WI38 (cell line): ENCODE measurements around the gene PTPRK.

ENCODE experiments used
- H3K4me3 ChIP-seq: 2 replicates; pipeline ENCODE4 v1.5.1; 2011; ENCODE audit warnings: low read depth, mild to moderate bottlenecking, control low read depth, low read length
- CTCF ChIP-seq: IDR thresholded peaks from 2 replicates; pipeline ENCODE4 v1.5.1; 2012; ENCODE audit warnings: low read depth, mild to moderate bottlenecking, control low read depth, low read length

PTPRK gene

DNA sequence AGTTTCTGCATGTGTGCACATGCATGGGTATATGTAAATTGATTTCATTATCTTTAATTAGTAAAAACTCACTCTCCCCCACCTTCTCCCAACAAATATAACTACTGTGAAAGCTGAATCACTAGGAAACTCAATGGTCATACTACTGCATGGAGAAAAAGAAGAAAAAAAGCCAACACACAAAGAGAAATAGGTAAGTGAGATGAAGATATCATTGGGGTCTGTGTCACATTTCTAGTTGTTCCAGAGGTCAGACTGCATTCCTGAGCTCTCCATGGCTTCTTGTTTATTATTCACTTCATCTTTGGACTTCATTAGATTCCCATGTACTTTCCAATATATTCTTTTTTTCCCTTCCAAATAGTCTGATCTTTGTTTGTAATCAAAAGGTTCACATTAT is 98.2 kb downstream of the PTPRK start:
- no peak overlapping the region for H3K4me3 ChIP-seq
- no peak for TF ChIP-seq CTCF

DNA sequence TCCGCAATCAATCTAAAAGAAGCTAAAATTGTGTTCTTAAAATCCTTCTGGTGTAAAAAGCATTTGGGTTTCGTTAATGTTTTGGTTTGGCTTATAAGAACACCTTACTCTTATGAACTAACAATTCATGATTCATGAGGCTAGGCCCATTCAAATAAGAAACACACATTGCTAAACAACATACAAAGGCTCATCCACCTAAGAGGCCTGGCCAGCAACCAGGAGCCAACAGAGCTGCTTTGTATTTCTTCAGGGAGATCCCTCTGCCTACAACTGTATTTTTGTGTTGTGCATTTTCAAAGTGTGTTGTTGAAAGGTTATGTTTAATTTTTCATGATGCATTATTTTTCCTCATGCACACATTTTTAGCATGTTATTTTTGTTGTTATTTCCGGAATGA is 98.6 kb downstream of the PTPRK start:
- no peak for TF ChIP-seq CTCF
- H3K4me3 ChIP-seq, result no peak overlapping the region

GRCh38 chr6:128417698-128418097 is 102.7 kb downstream of the PTPRK start:
- no peak for TF ChIP-seq CTCF

DNA sequence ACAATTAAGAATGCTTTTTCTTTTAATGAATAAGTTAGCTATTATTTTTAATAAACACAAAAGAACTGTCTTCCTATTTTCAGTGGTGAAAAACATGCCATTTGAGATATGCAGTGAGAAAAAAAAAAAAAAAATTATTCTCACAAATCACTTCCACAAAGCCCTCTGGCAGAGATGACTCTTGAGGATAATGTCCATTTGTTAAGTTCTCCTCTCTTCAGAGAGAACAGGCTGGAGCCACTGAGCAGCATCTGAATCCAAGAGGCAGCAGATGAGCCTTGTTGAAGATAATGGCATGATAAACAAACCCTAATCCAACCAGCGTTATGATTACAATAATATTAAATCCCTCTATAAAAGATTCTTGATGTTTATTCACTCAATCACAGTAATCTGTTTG is 105.0 kb downstream of the PTPRK start:
- H3K4me3 ChIP-seq, result no peak overlapping the region
- no peak for TF ChIP-seq CTCF

More at GRCh38 chr6:128417698-128418097, 102.7 kb downstream of the PTPRK start:
- H3K4me3 ChIP-seq, result no peak overlapping the region

DNA sequence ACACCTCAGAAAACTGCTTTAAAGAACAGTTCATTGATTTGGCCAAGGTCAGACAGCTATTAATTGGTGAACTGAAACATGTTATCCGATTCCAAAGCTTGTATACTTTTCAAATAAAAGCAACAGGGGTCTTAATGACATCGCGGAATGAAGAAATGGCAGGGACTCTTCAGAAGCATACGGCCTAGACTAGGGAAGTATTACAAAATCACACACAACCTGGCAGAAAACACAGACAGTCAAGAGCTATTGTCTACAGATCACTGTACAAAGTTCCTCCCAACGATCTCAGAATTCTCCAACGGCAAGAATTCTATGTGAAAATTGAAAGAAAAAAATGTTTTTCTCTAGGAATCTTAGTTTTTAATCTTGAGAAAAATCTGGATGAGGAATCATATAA is 105.5 kb downstream of the PTPRK start:
- no peak overlapping the region for H3K4me3 ChIP-seq
- no peak for TF ChIP-seq CTCF

GRCh38 chr6:128413291-128413690 is 107.1 kb downstream of the PTPRK start:
- no peak for TF ChIP-seq CTCF
- no peak overlapping the region for H3K4me3 ChIP-seq

- no peak for TF ChIP-seq CTCF
- H3K4me3 ChIP-seq, result no peak overlapping the region
Measured at GRCh38 chr6:128412680-128413079, 107.7 kb downstream of the PTPRK start.
